ENCODE results near the gene STIM1. TPM values are rescaled to one million over a fixed set of nuclear protein-coding genes. Genes with fewer than 3 reads are reported as not detected.

STIM1 gene
- total RNA-seq, 1 donor from 2014 or later, result 46.9 TPM

DNA sequence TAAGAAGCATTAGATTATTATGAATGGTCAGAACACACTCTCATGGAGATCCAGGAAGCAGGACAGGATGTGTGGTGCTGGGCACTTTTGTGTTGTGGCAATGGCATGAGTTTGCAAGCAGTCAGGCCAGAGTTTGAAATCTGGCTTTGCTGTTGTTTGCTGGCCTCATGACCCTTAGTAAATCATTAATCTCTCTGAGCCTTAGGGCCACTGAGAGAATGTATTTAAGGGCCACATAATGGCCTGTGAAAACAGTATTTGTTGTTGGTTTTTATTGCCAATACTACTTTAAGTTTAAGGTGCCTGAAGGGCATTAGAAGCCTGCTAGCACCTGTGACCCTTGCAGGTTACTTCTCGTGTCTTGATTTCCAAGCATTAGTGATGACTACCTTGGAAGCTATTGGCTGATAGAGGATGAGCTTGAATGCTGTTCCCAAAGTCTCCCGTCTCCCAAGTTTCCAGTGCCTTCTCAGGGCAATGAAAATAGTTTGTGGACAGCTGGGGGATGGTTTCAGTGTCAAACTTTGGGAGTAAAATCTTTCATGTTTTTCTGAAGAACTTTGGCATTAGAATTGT lies 24.6 kb downstream of the STIM1 start:
- no peaks in the 10 kb centered on the region for H3K36me3 Mint-ChIP-seq (ENCODE audit: unreplicated experiment)
- no peaks in the 10 kb centered on the region for H3K27me3 Mint-ChIP-seq (ENCODE audit: unreplicated experiment)
- DNase-seq (ENCODE audit: extremely low spot score, unreplicated experiment), result no peak
- H3K4me3 Mint-ChIP-seq (ENCODE audit: unreplicated experiment), result no peak overlapping the region
- H3K9me3 Mint-ChIP-seq (ENCODE audit: unreplicated experiment), result no peaks in the 10 kb centered on the region
- H3K4me1 Mint-ChIP-seq (ENCODE audit: unreplicated experiment), result peaks cover 16% of the 10 kb centered on the region
- peak overlapping the region; percentile 24 for H3K27ac Mint-ChIP-seq (ENCODE audit: unreplicated experiment)
- no peak for TF ChIP-seq CTCF (IDR thresholded peaks at IDR 0.05)

DNA sequence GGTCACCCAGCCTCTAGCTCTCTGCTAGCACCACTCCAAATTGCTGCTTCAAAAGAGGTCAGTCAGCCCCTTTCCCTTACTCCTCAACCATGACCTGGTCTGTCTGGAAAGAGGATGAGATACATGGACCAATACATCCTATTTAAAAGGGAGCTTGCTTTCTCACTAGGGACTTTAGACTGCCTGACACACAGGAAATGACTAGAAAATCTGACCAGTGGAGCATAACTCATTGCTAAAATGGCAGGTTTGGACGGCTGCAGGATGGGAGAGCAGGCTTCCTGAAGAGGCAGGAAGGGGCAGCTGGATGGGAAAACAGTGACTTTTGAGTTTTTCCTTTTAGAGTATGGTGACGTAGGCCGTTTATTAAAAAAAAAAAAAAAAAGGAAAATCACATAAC lies 25.3 kb downstream of the STIM1 start:
- no peaks in the 10 kb centered on the region for H3K27me3 Mint-ChIP-seq (ENCODE audit: unreplicated experiment)
- H3K27ac Mint-ChIP-seq (ENCODE audit: unreplicated experiment), result peak overlapping the region; percentile 48
- no peak for TF ChIP-seq CTCF (IDR thresholded peaks at IDR 0.05)
- H3K4me1 Mint-ChIP-seq (ENCODE audit: unreplicated experiment), result peaks cover 16% of the 10 kb centered on the region
- no peak overlapping the region for H3K4me3 Mint-ChIP-seq (ENCODE audit: unreplicated experiment)
- no peaks in the 10 kb centered on the region for H3K36me3 Mint-ChIP-seq (ENCODE audit: unreplicated experiment)
- no peaks in the 10 kb centered on the region for H3K9me3 Mint-ChIP-seq (ENCODE audit: unreplicated experiment)
- no peak for DNase-seq (ENCODE audit: extremely low spot score, unreplicated experiment)

- H3K9me3 Mint-ChIP-seq (ENCODE audit: unreplicated experiment), result no peaks in the 10 kb centered on the region
- H3K27me3 Mint-ChIP-seq (ENCODE audit: unreplicated experiment), result no peaks in the 10 kb centered on the region
- no peaks in the 10 kb centered on the region for H3K36me3 Mint-ChIP-seq (ENCODE audit: unreplicated experiment)
- H3K27ac Mint-ChIP-seq (ENCODE audit: unreplicated experiment), result no peak overlapping the region
- peaks cover 16% of the 10 kb centered on the region for H3K4me1 Mint-ChIP-seq (ENCODE audit: unreplicated experiment)
- no peak overlapping the region for H3K4me3 Mint-ChIP-seq (ENCODE audit: unreplicated experiment)
- no peak for DNase-seq (ENCODE audit: extremely low spot score, unreplicated experiment)
- no peak for TF ChIP-seq CTCF (IDR thresholded peaks at IDR 0.05)
These were observed 27.2 kb downstream of the STIM1 start for GRCh38 chr11:3882655-3883054.

DNA sequence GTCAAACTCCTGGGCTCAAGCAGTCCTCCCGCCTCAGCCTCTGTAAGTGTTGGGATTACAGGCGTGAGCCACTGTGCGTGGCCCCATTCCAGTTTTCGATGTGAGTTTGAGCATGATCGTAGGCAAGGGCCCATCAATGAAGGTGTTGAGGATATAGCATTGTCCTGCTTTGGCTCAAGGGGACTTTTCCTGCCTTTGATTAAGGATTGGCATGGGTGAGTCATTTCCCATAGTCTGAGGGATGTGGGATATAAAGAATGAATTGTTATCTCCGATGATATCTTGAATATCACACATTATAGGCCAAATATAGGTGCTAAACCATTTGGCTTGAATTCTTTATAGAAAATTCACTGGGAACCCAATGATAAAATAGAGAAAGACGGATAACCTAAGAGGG lies 30.4 kb downstream of the STIM1 start:
- no peak for DNase-seq (ENCODE audit: extremely low spot score, unreplicated experiment)
- Mint-ChIP-seq H3K27me3 (ENCODE audit: unreplicated experiment) (no peaks in the 10 kb centered on the region), H3K27ac (ENCODE audit: unreplicated experiment) (no peak overlapping the region), H3K4me3 (ENCODE audit: unreplicated experiment) (no peak overlapping the region), H3K9me3 (ENCODE audit: unreplicated experiment) (no peaks in the 10 kb centered on the region), H3K36me3 (ENCODE audit: unreplicated experiment) (no peaks in the 10 kb centered on the region), H3K4me1 (ENCODE audit: unreplicated experiment) (peaks cover 5% of the 10 kb centered on the region)
- TF ChIP-seq CTCF (IDR thresholded peaks at IDR 0.05), result no peak

GRCh38 chr11:3886985-3887384 lies 31.5 kb downstream of the STIM1 start:
- H3K4me3 Mint-ChIP-seq (ENCODE audit: unreplicated experiment), result no peak overlapping the region
- H3K27me3 Mint-ChIP-seq (ENCODE audit: unreplicated experiment), result no peaks in the 10 kb centered on the region
- H3K9me3 Mint-ChIP-seq (ENCODE audit: unreplicated experiment), result no peaks in the 10 kb centered on the region
- TF ChIP-seq CTCF (IDR thresholded peaks at IDR 0.05), result no peak
- no peak overlapping the region for H3K27ac Mint-ChIP-seq (ENCODE audit: unreplicated experiment)
- no peaks in the 10 kb centered on the region for H3K36me3 Mint-ChIP-seq (ENCODE audit: unreplicated experiment)
- no peak for DNase-seq (ENCODE audit: extremely low spot score, unreplicated experiment)
- H3K4me1 Mint-ChIP-seq (ENCODE audit: unreplicated experiment), result no peaks in the 10 kb centered on the region
